CD4-positive, alpha-beta T cell (primary cell): ENCODE results near the gene SSBP2. TPM values are rescaled to one million over a fixed set of nuclear protein-coding genes. Genes with fewer than 3 reads are reported as not detected.

Source experiments
- ATAC-seq: fragments of 200-7000 bp; cut with Tn5 transposase; one replicate; pipeline ENCODE4 v1.10.0; 2022; ENCODE audit warnings: mild to moderate bottlenecking; ENCODE audit not compliant: poor library complexity
- CTCF ChIA-PET: fragments of 350-600 bp; sonication (Branson Sonifier 250); formaldehyde crosslinking; loops from one replicate; lab custom pipeline; 2021; ENCODE audit warnings: antibody characterized with exemption, inconsistent platforms; lab: Charles Lee
- POLR2A ChIA-PET: fragments of 350-600 bp; sonication (Branson Sonifier 250); formaldehyde crosslinking; loops from one replicate; lab custom pipeline; 2021; ENCODE audit warnings: antibody characterized with exemption, inconsistent platforms; lab: Charles Lee
- DNase-seq, 14 experiments: peaks; one replicate each; pipeline ENCODE4 v3.0.0-alpha.2; 2013 to 2020; ENCODE audit warnings: mixed read lengths in 2 of 14
- H3K27ac ChIP-seq, 2 donors: one replicate each; pipeline versions ENCODE4 v1.5.1 to v1.7.0; 2013; ENCODE audit warnings: low read length in 2 of 2, low read depth in 1 of 2, mild to moderate bottlenecking in 1 of 2
- H3K27me3 ChIP-seq, 2 experiments: 1 replicate in 1 of 2; 2 replicates in 1 of 2; pipeline versions ENCODE4 v1.6.1 to v1.7.0; 2013; ENCODE audit warnings: low read length in 2 of 2, control low read depth in 1 of 2, mild to moderate bottlenecking in 1 of 2, moderate library complexity in 1 of 2; ENCODE audit not compliant: insufficient read depth in 2 of 2, control insufficient read depth in 1 of 2
- H3K36me3 ChIP-seq: one replicate; pipeline ENCODE4 v1.6.1; 2013; ENCODE audit warnings: low read length, control low read depth; ENCODE audit not compliant: insufficient read depth
- H3K4me1 ChIP-seq: one replicate; pipeline ENCODE4 v1.6.1; 2013; ENCODE audit warnings: low read length, control low read depth; ENCODE audit not compliant: insufficient read depth
- H3K4me3 ChIP-seq: one replicate; pipeline ENCODE4 v1.5.1; 2013; ENCODE audit warnings: mild to moderate bottlenecking, low read length, moderate library complexity
- H3K9me3 ChIP-seq, 2 experiments: 1 replicate in 1 of 2; 2 replicates in 1 of 2; pipeline versions ENCODE4 v1.6.1 to v1.7.0; 2013; ENCODE audit warnings: low read length in 2 of 2, mild to moderate bottlenecking in 2 of 2, control low read depth in 1 of 2, moderate library complexity in 1 of 2; ENCODE audit not compliant: control insufficient read depth in 1 of 2, insufficient read depth in 1 of 2
- H3K27ac Mint-ChIP-seq: one replicate; pipeline ENCODE4 v1.8.0; 2020; ENCODE audit warnings: mixed read lengths
- H3K27me3 Mint-ChIP-seq: one replicate; pipeline ENCODE4 v1.8.0; 2021; ENCODE audit warnings: mixed read lengths
- H3K36me3 Mint-ChIP-seq: one replicate; pipeline ENCODE4 v1.8.0; 2021; ENCODE audit warnings: low read depth, mixed read lengths
- H3K4me1 Mint-ChIP-seq: one replicate; pipeline ENCODE4 v1.8.0; 2021; ENCODE audit warnings: low read depth, mixed read lengths
- H3K4me3 Mint-ChIP-seq: one replicate; pipeline ENCODE4 v1.8.0; 2020; ENCODE audit warnings: mild to moderate bottlenecking, mixed read lengths
- H3K9me3 Mint-ChIP-seq: one replicate; pipeline ENCODE4 v1.8.0; 2020; ENCODE audit warnings: mixed read lengths
- CTCF ChIP-seq: fragments of 200-600 bp; IDR thresholded peaks from one replicate; pipeline ENCODE4 v1.8.0; 2022; ENCODE audit warnings: antibody characterized with exemption, mild to moderate bottlenecking
- intact Hi-C, 2 experiments: fragments of 100-400 bp; cut with DNase I in 1 of 2; cut with micrococcal nuclease in 1 of 2; formaldehyde crosslinking; loops; one replicate each; pipeline versions ENCODE4 v1.15.1 to v1.9.0; 2023 to 2025; cut with DNase I, micrococcal nuclease
- total RNA-seq, 174 experiments: library from RNA in 2 of 174; stranded (reverse) in 2 of 174; gene quantifications; one replicate each; pipeline ENCODE4 v1.2.3 and lab custom pipeline; 2021 to 2026

The SSBP2 gene
- total RNA-seq, 2 experiments from 2014 or later: 33.5 to 36.3 TPM

- POLR2A ChIA-PET: no interaction called here
- intact Hi-C loops: no loop called here
Measured at GRCh38 chr5:81405126-81405891, 345.6 kb downstream of the SSBP2 start.

GRCh38 chr5:81402192-81402930 lies 348.5 kb downstream of the SSBP2 start:
- no peaks in the 10 kb centered on the region for H3K4me1 ChIP-seq
- DNase-seq: no peak
- TF ChIP-seq CTCF: no peak
- ChIA-PET POLR2A (interaction anchor here (0.6 kb wide), 1 partner anchor 39 kb away, joined by 3 read pairs; no protein-coding TSS in a partner anchor), CTCF (no interaction called here)
- H3K36me3 ChIP-seq: no peaks in the 10 kb centered on the region
- Mint-ChIP-seq H3K27ac (no peak overlapping the region), H3K27me3 (peaks cover 2% of the 10 kb centered on the region), H3K9me3 (no peaks in the 10 kb centered on the region), H3K4me3 (no peak overlapping the region), H3K4me1 (no peaks in the 10 kb centered on the region), H3K36me3 (no peaks in the 10 kb centered on the region)
- H3K4me3 ChIP-seq: no peak overlapping the region
- ATAC-seq: no peak
- intact Hi-C loops: no loop called here
- H3K27ac ChIP-seq: no peak overlapping the region
- H3K9me3 ChIP-seq: peaks cover 0 to 10% of the 10 kb centered on the region in 2 experiments
- H3K27me3 ChIP-seq: peaks cover 5 to 6% of the 10 kb centered on the region in 2 experiments

More at GRCh38 chr5:81405126-81405891, 345.6 kb downstream of the SSBP2 start:
- no peaks in the 10 kb centered on the region for H3K36me3 ChIP-seq
- ATAC-seq (no peak), DNase-seq (no peak)
- no peaks in the 10 kb centered on the region for H3K4me1 ChIP-seq
- H3K36me3 Mint-ChIP-seq: peaks cover 13% of the 10 kb centered on the region
- CTCF ChIA-PET: no interaction called here
- peaks cover 0 to 5% of the 10 kb centered on the region in 2 experiments for H3K9me3 ChIP-seq
- H3K9me3 Mint-ChIP-seq: no peaks in the 10 kb centered on the region
- no peak for TF ChIP-seq CTCF
- no peak overlapping the region for H3K27ac ChIP-seq
- H3K4me3 ChIP-seq: no peak overlapping the region
- H3K27me3 ChIP-seq: no peaks in the 10 kb centered on the region
- no peak overlapping the region for H3K4me3 Mint-ChIP-seq
- no peaks in the 10 kb centered on the region for H3K27me3 Mint-ChIP-seq
- no peaks in the 10 kb centered on the region for H3K4me1 Mint-ChIP-seq
- H3K27ac Mint-ChIP-seq: no peak overlapping the region

- Mint-ChIP-seq H3K36me3 (no peaks in the 10 kb centered on the region), H3K4me1 (no peaks in the 10 kb centered on the region), H3K27me3 (peaks cover 10% of the 10 kb centered on the region), H3K4me3 (no peak overlapping the region), H3K9me3 (no peaks in the 10 kb centered on the region), H3K27ac (no peak overlapping the region)
- no peak for ATAC-seq
- H3K36me3 ChIP-seq: no peaks in the 10 kb centered on the region
- peaks cover 5 to 13% of the 10 kb centered on the region in 2 experiments for H3K27me3 ChIP-seq
- CTCF ChIA-PET: no interaction called here
- no peak overlapping the region for H3K4me3 ChIP-seq
- TF ChIP-seq CTCF: no peak
- peaks cover 0 to 10% of the 10 kb centered on the region in 2 experiments for H3K9me3 ChIP-seq
- intact Hi-C loops: no loop called here
- no peaks in the 10 kb centered on the region for H3K4me1 ChIP-seq
- POLR2A ChIA-PET: no interaction called here
- H3K27ac ChIP-seq: no peak overlapping the region
- DNase-seq: no peak
Measured at GRCh38 chr5:81401266-81401665, 349.6 kb downstream of the SSBP2 start.
